ENCODE results near the gene GRAMD4. TPM values are rescaled to one million over a fixed set of nuclear protein-coding genes. Genes with fewer than 3 reads are reported as not detected.

GRAMD4 gene, protein sequence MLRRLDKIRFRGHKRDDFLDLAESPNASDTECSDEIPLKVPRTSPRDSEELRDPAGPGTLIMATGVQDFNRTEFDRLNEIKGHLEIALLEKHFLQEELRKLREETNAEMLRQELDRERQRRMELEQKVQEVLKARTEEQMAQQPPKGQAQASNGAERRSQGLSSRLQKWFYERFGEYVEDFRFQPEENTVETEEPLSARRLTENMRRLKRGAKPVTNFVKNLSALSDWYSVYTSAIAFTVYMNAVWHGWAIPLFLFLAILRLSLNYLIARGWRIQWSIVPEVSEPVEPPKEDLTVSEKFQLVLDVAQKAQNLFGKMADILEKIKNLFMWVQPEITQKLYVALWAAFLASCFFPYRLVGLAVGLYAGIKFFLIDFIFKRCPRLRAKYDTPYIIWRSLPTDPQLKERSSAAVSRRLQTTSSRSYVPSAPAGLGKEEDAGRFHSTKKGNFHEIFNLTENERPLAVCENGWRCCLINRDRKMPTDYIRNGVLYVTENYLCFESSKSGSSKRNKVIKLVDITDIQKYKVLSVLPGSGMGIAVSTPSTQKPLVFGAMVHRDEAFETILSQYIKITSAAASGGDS
- 40.7 and 52.4 TPM in 2 replicates for total RNA-seq (2014; rRNA removed; shearing (Covaris generic))
- total RNA-seq (2022), result 32.8 and 46.9 TPM in 2 replicates
- percentile 51 among the genes with signal in this experiment for Bru-seq, nascent RNA
- BruChase-seq, experiment 1, labeled RNA remaining after a 6-hour chase, result percentile 58 among the genes with signal in this experiment
- percentile 59 among the genes with signal in this experiment for BruChase-seq, experiment 2, labeled RNA remaining after a 2-hour chase
- long read RNA-seq, partial matches to known transcripts, result 10 of 44 reads
- long read RNA-seq, other reads (novel, unspliced or antisense), result 33 of 44 reads

DNA sequence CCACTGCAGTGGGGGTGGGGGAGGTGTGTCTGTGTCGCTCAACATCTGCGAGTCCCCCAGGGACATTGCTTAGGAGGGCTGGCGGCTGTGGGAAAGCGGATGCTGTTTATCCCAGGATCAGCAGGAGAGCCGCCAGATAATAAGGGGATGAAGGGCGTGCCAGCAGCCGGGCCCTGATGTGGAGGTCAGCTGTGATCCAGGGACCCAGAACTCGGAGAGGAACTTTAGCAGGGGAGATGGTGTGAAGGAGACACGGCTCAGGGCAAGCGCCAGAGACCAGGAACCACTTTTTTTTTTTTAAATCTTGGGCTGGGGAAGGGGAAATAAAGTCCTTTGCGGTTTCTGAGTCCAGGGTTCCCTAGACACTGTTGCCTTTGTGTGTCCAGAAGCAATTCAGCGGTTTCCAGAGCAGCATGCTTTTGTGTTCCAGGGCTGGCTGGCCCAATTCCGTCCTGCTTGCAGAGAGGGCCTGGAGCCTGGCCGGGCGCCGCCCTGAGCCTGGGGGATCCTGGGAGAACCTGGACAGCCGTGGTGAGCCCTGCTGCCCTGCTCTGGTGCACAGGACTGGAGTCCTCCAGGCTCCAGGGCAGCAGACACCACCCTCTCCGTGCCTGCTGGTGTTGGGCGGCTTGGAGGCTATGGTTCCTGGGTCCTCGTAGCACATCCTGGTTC lies at the start of gene GRAMD4:
Gene GRAMD4, plus strand, starts transcription at position 557 of the 672 bp plus-strand sequence. CDS start 6,414 bp downstream, outside the sequence.
- peaks cover 6% of the 10 kb centered on the region; the same call in 1 of the 2 replicates for H3K79me2 ChIP-seq (ENCODE audit: insufficient read depth, low read depth, low read length)
- intact Hi-C loops (cut with micrococcal nuclease; ENCODE audit: unreplicated experiment), result no loop called here

DNA sequence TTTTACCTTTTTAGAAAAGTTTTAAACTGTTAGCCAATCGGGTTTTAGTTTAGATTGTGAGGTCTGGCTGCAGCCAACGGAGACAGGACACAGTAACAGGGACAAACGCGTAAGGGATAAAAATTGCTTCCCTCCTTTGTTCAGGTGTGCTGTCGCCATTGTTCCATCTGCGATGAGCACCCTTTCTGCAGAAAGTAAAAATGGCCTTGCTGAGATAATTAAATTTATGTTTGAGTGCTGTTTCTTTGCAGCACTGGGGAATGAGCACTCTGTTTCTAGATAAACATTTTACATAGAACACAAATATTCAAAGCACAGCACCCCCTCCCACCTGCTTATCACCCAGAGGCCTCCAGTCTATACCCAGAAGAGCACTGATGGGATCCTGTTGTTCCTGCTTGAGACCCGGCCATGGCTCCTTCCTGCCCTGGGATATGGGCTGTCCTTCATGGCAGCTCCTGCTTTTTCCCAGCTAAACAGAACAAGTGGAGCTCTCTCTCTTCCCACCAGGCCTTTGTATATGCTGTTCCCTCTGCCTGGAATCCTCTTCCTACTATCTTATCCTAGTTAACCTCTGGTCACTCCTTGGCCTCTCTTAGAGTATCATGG lies 48.4 kb upstream of the GRAMD4 start:
- POLR2A ChIA-PET, result no interaction called here
- intact Hi-C loops (cut with micrococcal nuclease; ENCODE audit: unreplicated experiment), result no loop called here

More for the DNA sequence above, at the start of gene GRAMD4:
- H2AFZ ChIP-seq (ENCODE audit: low read length), result no peak within 1 kb of the TSS
- no peaks in the 10 kb centered on the region for H3K9me3 ChIP-seq (ENCODE audit: low read length)
- ChIA-PET POLR2A (no interaction called here), CTCF (ENCODE audit: unreplicated experiment) (no interaction called here)
- H3K4me2 ChIP-seq (ENCODE audit: low read length), result no peak within 1 kb of the TSS
- no peak for DNase-seq (ENCODE audit: low spot score)
- no TSS peak for BruUV-seq (replicated peaks)
- no peaks in the 10 kb centered on the region for H3K9me2 ChIP-seq (ENCODE audit: insufficient read depth, low read length)
- H3K4me3 ChIP-seq (ENCODE audit: low read depth, low read length, poor library complexity, severe bottlenecking), result no peak within 1 kb of the TSS
- TF ChIP-seq, protein P1, sequence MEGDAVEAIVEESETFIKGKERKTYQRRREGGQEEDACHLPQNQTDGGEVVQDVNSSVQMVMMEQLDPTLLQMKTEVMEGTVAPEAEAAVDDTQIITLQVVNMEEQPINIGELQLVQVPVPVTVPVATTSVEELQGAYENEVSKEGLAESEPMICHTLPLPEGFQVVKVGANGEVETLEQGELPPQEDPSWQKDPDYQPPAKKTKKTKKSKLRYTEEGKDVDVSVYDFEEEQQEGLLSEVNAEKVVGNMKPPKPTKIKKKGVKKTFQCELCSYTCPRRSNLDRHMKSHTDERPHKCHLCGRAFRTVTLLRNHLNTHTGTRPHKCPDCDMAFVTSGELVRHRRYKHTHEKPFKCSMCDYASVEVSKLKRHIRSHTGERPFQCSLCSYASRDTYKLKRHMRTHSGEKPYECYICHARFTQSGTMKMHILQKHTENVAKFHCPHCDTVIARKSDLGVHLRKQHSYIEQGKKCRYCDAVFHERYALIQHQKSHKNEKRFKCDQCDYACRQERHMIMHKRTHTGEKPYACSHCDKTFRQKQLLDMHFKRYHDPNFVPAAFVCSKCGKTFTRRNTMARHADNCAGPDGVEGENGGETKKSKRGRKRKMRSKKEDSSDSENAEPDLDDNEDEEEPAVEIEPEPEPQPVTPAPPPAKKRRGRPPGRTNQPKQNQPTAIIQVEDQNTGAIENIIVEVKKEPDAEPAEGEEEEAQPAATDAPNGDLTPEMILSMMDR (conservative IDR thresholded peaks at IDR 0.05; ENCODE audit: low read length), result no peak
- no peak for TF ChIP-seq EZH2phosphoT487 (IDR thresholded peaks at IDR 0.05; ENCODE audit: borderline replicate concordance, low read depth, low read length)
- no peak within 1 kb of the TSS for H3K27ac ChIP-seq (ENCODE audit: low read depth, low read length, poor library complexity, severe bottlenecking)
- H4K20me1 ChIP-seq (ENCODE audit: insufficient read depth, low read length), result no peaks in the 10 kb centered on the region; the same call in 1 of the 2 replicates
- peaks cover 6% of the 10 kb centered on the region for H3K4me1 ChIP-seq (ENCODE audit: insufficient read depth, low read length, poor library complexity, severe bottlenecking)
- no peaks in the 10 kb centered on the region for H3K36me3 ChIP-seq (ENCODE audit: insufficient read depth, low read length)

More for the DNA sequence above, 48.4 kb upstream of the GRAMD4 start:
- Histone ChIP-seq H3K4me3 (ENCODE audit: low read depth, low read length, poor library complexity, severe bottlenecking) (no peak overlapping the region), H3K27ac (ENCODE audit: low read depth, low read length, poor library complexity, severe bottlenecking) (no peak overlapping the region), H3K79me2 (ENCODE audit: insufficient read depth, low read depth, low read length) (no peaks in the 10 kb centered on the region), H2AFZ (ENCODE audit: low read length) (no peak overlapping the region), H4K20me1 (ENCODE audit: insufficient read depth, low read length) (no peaks in the 10 kb centered on the region), H3K4me2 (ENCODE audit: low read length) (no peak overlapping the region), H3K4me1 (ENCODE audit: insufficient read depth, low read length, poor library complexity, severe bottlenecking) (peaks cover 10% of the 10 kb centered on the region), H3K9me3 (ENCODE audit: low read length) (peaks cover 13% of the 10 kb centered on the region; the same call in 1 of the 2 replicates), H3K9me2 (ENCODE audit: insufficient read depth, low read length) (no peaks in the 10 kb centered on the region), H3K36me3 (ENCODE audit: insufficient read depth, low read length) (no peaks in the 10 kb centered on the region)
- CTCF ChIA-PET (ENCODE audit: unreplicated experiment), result no interaction called here
- DNase-seq (ENCODE audit: low spot score), result no peak
- no TSS peak for BruUV-seq (replicated peaks)
- TF ChIP-seq EZH2phosphoT487 (IDR thresholded peaks at IDR 0.05; ENCODE audit: borderline replicate concordance, low read depth, low read length), result no peak
- TF ChIP-seq, protein P1 (conservative IDR thresholded peaks at IDR 0.05; ENCODE audit: low read length), result no peak
